Glutamatergic neuron (in vitro differentiated cells): Measurements from ENCODE around the gene SLIT3. TPM values are rescaled to one million over a fixed set of nuclear protein-coding genes. Genes with fewer than 3 reads are reported as not detected.

ENCODE experiments used
- DNase-seq: peaks from one replicate; pipeline ENCODE4 v3.0.0; 2022
- H3K27ac Mint-ChIP-seq: one replicate; pipeline ENCODE4 v1.8.0; 2020; ENCODE audit warnings: mild to moderate bottlenecking, mixed read lengths, inconsistent platforms; ENCODE audit not compliant: unreplicated experiment
- H3K27me3 Mint-ChIP-seq: one replicate; pipeline ENCODE4 v1.8.0; 2020; ENCODE audit warnings: mild to moderate bottlenecking, moderate library complexity, mixed read lengths, inconsistent platforms; ENCODE audit not compliant: unreplicated experiment
- H3K36me3 Mint-ChIP-seq: one replicate; pipeline ENCODE4 v1.8.0; 2020; ENCODE audit warnings: mild to moderate bottlenecking, mixed read lengths, inconsistent platforms; ENCODE audit not compliant: unreplicated experiment
- H3K4me1 Mint-ChIP-seq: one replicate; pipeline ENCODE4 v1.8.0; 2020; ENCODE audit warnings: mild to moderate bottlenecking, low read depth, mixed read lengths, inconsistent platforms; ENCODE audit not compliant: unreplicated experiment
- H3K4me3 Mint-ChIP-seq: one replicate; pipeline ENCODE4 v1.8.0; 2020; ENCODE audit warnings: mild to moderate bottlenecking, mixed read lengths, inconsistent platforms; ENCODE audit not compliant: unreplicated experiment
- H3K9me3 Mint-ChIP-seq: one replicate; pipeline ENCODE4 v1.8.0; 2020; ENCODE audit warnings: mild to moderate bottlenecking, moderate library complexity, mixed read lengths, inconsistent platforms; ENCODE audit not compliant: unreplicated experiment
- CTCF ChIP-seq: fragments of 200-600 bp; sonication (generic); IDR thresholded peaks from one replicate; pipeline ENCODE4 v1.5.0; 2021; ENCODE audit not compliant: partially characterized antibody, unreplicated experiment
- total RNA-seq: library from RNA; stranded (reverse); fragmentation: NEBNext Ultra II Directional; extraction: Animal tissue kit (Norgen Biotek cat#: 25700); gene quantifications from one replicate; pipeline ENCODE4 v1.2.1, GENCODE V29; 2021; ENCODE audit not compliant: unreplicated experiment

SLIT3 gene
- total RNA-seq, 1 donor from 2014 or later = 11.5 TPM

- no peak overlapping the region for H3K27ac Mint-ChIP-seq
- peaks cover 27% of the 10 kb centered on the region for H3K4me1 Mint-ChIP-seq
- no peak for DNase-seq
- H3K27me3 Mint-ChIP-seq = peaks cover 4% of the 10 kb centered on the region
- no peaks in the 10 kb centered on the region for H3K9me3 Mint-ChIP-seq
- no peak for TF ChIP-seq CTCF
- no peak overlapping the region for H3K4me3 Mint-ChIP-seq
- peaks cover 12% of the 10 kb centered on the region for H3K36me3 Mint-ChIP-seq
Measured at GRCh38 chr5:168826246-168826725, 474.7 kb downstream of the SLIT3 start.

DNA sequence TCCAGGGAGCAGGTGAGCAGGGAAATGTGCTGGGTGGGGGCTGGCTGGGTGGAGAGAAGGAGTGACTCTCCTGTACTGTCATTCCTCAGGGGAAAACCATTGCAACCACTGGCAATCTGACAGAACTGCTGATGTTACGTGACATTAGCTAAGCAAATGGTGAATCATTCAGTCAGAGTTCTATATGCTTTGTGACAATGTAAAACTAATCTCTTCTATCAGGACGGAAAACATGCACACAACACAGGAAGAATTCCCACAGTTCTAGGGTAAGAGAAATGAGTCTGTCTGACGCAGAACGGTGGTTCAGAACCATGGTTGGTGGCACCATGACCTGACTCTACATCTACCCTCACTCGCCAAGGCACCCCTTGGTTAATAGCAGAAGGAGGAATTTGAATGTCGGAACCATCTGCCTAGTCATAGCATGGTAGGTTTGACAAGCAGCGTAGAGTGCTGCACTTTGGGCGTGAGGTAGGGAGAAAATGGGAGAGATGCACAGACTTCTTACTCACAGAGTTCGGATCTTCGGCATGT, 478.1 kb downstream of the SLIT3 start:
- Mint-ChIP-seq H3K36me3 (peaks cover 12% of the 10 kb centered on the region), H3K27ac (peak overlapping the region; percentile 3), H3K4me3 (peak overlapping the region; percentile 7), H3K27me3 (no peaks in the 10 kb centered on the region), H3K4me1 (peaks cover 34% of the 10 kb centered on the region), H3K9me3 (no peaks in the 10 kb centered on the region)
- TF ChIP-seq CTCF = no peak
- no peak for DNase-seq

GRCh38 chr5:168822248-168822744, 478.6 kb downstream of the SLIT3 start:
- H3K27me3 Mint-ChIP-seq = no peaks in the 10 kb centered on the region

GRCh38 chr5:168820874-168821273, 480.1 kb downstream of the SLIT3 start:
- peak overlapping the region; percentile 91 for H3K27ac Mint-ChIP-seq
- H3K36me3 Mint-ChIP-seq = peaks cover 12% of the 10 kb centered on the region
- peaks cover 37% of the 10 kb centered on the region for H3K4me1 Mint-ChIP-seq
- TF ChIP-seq CTCF = no peak
- H3K4me3 Mint-ChIP-seq = peak overlapping the region; percentile 40
- H3K9me3 Mint-ChIP-seq = no peaks in the 10 kb centered on the region
- no peaks in the 10 kb centered on the region for H3K27me3 Mint-ChIP-seq
- DNase-seq = no peak

More at GRCh38 chr5:168822248-168822744, 478.6 kb downstream of the SLIT3 start:
- Mint-ChIP-seq H3K4me3 (no peak overlapping the region), H3K9me3 (no peaks in the 10 kb centered on the region), H3K4me1 (peaks cover 34% of the 10 kb centered on the region), H3K36me3 (peaks cover 12% of the 10 kb centered on the region), H3K27ac (no peak overlapping the region)
- no peak for TF ChIP-seq CTCF
- no peak for DNase-seq

DNA sequence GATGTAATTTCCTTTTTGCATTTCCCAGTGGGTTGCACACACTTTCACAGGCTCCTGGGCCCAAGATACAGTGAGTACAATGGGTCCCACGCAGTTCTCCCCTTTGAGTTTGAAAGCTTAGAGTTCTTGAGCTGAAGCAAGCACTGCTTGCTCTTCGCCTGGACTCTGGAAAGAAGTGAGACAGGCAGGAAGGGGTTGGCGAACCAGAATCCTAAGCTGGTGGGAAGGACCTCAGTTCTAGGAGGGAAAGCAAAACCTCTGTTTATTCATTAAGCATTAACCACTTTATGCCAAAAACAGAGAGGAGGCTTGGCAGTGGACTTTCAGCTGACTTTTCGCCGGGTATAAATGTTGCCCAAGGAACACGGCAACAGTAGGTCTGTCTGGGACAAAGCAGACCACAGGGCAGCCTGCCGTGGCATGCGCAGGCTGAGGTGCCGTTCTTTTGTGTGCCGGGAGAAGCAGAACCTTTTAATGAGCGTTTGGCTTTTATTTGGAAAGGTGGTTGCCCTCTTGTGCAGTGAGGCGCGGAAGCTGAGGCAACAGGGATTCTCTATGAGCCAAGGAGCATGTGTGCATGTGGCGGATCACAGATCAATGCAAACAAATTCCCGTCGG, 481.8 kb downstream of the SLIT3 start:
- DNase-seq = no peak
- peaks cover 37% of the 10 kb centered on the region for H3K4me1 Mint-ChIP-seq
- H3K36me3 Mint-ChIP-seq = peaks cover 8% of the 10 kb centered on the region
- H3K9me3 Mint-ChIP-seq = no peaks in the 10 kb centered on the region
- no peaks in the 10 kb centered on the region for H3K27me3 Mint-ChIP-seq
- peak overlapping the region; percentile 32 for H3K4me3 Mint-ChIP-seq
- peak overlapping the region; percentile 30 for H3K27ac Mint-ChIP-seq
- TF ChIP-seq CTCF = no peak
